ENCODE measurements around the gene SLC44A1. TPM values are rescaled to one million over a fixed set of nuclear protein-coding genes. Genes with fewer than 3 reads are reported as not detected.
"Not testable (repeated sequence)": the region's sequence is repeated elsewhere in the genome, so short reads cannot be mapped to it uniquely, and the experiment has no call there.

SLC44A1 gene
- polyA plus RNA-seq, 3 donors, result 45.3 to 51.0 (median 46.1) TPM

- no peak for DNase-seq
These were observed 19.9 kb downstream of the SLC44A1 start for GRCh38 chr9:105264380-105264779.

GRCh38 chr9:105268254-105268653 lies 23.8 kb downstream of the SLC44A1 start:
- DNase-seq, result not testable (repeated sequence)

- no peak for DNase-seq
These were observed 25.1 kb downstream of the SLC44A1 start for GRCh38 chr9:105269593-105269992.

- no peak for DNase-seq
These were observed 26.3 kb downstream of the SLC44A1 start for GRCh38 chr9:105270711-105271110.

DNA sequence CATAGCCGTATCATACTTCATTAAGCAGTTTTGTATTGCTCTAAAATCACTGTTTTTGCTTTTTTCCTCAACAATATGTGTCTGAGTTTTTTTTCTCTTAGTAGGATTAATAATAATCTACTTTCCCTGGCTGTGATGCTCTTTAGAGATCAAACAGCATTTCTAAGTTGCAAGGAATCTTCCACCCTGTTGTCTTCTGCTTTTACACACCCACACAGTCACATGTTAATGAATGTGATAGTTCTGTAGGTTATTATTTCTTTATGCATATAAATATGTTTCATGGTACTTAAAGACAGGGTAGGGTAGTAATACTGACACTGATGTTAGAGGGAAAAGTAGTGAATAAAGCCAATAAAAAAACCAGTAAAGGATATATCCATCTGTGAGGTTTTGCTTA lies 29.3 kb downstream of the SLC44A1 start:
- no peak for DNase-seq

DNA sequence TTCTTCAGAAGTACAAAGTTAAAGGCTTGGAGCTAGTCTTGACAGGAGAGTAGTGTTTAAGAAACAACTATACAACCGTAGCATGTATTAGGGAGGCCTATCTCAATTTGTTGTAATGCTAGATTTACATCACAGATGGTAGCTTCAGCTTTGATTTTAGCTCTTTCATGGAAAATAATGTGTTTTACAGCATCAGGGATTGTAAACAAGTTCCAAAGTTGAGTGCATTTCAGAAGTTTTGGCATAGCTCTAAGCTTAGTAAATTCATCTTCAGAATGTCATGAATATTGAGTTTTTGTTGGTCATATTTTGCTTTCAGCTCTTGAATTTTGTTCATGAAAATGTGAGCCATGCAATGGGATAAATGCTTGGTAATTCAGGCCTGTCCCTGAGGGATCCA lies 30.7 kb downstream of the SLC44A1 start:
- DNase-seq, result no peak

DNA sequence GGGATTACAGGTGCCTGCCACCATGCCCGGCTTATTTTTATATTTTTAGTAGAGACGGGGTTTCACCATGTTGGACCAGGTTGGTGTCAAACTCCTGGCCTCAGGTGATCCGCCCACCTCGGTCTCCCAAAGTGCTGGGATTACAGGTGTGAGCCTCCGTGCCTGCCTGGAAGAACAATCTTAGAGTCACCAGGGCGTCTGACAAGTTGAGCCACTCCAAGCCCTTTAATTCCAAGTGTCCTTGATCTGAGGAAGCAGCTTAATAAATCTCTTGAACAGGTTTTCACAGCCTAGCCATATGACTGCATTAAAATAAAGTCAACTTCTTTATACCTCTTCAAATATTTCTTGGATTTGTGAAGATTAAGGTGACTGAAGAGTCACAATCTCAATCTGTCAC lies 31.5 kb downstream of the SLC44A1 start:
- no peak for DNase-seq

DNA sequence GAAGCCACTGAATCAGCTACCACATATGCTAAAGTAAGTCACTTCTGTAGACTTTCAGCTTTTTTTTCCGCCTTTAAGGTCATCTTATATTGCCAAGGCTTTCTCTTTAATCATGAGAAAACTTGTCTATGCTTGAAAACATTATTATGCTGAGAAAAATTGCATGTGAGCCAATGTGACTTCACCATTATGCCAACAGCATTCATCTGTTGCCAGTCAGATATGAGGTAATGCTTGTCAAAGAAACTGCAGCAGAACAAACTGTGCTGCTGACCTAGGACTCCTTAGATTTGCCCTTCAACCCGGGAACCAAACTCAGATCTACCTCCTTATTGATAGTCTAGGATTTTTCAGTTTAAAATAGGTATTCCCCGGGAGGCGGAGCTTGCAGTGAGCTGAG lies 34.3 kb downstream of the SLC44A1 start:
- DNase-seq, result no peak

- DNase-seq, result no peak
These were observed 36.2 kb downstream of the SLC44A1 start for GRCh38 chr9:105280691-105281090.

DNA sequence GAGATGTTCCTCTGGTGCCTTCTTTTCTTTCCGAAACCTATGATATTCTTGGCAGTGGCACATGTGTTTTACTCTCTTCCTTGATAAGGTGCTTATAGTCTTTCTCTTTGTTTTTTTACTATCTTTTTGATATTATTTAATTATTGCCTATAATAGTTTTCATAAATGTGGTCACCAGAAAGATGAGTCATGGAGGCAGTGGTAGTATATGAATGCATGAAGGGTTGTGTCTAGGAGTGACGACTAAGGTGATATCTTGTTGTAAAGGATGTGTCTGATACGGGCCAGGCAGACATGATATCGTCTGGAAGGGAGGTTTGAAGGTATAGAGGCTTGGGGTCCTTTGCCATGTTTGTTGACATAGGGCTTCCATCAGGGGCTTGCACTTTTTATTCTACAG lies 36.8 kb downstream of the SLC44A1 start:
- DNase-seq, result no peak

- DNase-seq, result no peak
These were observed 37.5 kb downstream of the SLC44A1 start for GRCh38 chr9:105281926-105282325.

DNA sequence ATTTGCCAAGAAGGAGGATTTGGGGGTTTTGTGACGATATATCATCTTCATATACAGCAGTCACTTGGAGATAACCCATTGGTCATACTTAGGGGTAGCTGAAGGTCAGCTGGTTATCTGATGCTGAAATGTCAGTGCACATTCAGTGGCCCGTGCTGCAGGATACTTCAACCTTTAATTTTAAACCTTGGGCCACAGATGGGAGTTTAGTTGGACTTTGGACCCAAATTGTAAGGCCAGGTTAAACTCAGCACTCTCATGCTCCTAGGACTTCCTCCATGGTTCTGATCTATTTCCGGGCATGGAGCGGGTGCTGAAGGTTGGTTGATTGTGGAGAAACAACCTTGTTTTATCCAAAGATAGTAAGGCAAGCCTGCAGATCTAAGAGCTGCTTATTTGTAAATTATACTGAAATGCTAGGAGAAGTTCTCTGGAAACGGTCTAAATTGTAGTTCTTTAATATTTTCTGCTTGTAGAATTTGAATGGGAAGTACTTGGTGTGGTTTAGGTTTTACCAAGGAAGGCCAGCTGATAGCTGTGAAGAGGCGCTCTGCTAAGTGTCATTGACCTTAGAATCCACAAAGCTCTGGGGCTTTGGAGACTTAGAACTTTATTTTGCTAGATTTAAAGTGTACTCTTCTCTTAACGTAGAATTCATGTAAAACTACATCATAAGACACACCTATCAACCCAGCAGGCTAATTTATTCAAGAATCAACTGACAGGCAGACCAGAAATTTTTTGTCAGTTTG lies 38.6 kb downstream of the SLC44A1 start:
- no peak for DNase-seq

DNA sequence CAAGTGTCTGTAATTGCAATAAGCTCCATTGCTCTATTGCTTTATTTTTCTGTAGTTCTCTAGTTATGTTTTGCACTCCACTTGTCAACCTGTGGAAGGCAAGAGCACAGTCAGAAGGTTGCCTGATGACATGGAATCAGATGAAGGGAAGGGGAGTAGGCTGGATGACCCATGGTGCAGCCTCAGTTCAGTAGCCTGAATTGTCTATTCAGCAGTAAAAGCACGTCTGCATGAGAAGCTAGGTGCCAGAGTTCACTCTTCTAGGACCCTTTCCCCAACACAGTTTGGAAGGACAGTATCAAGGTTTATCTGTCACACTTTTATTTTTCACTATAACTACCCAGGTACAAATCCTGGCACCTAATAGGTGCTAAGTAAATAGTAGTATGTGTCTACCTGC lies 39.3 kb downstream of the SLC44A1 start:
- no peak for DNase-seq

DNA sequence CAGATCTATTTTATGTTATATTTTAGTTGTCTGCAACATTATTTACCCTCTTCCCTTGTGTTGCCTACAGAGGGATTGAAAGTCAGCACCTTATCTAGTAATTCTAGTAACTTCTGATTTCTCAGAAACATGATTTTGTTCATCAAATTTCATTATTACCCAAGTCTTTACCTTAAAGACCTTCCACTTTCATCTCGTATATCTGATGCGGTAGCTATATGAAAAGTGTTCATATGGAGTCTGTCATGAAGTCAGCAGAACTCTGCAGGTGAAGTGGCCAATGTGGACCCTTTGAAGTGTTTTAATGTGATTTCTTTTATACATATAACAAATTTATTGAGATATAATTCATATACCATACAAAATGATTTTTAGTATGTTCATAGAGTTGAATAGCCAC lies 40.0 kb downstream of the SLC44A1 start:
- DNase-seq, result no peak

GRCh38 chr9:105286098-105286497 lies 41.6 kb downstream of the SLC44A1 start:
- no peak for DNase-seq

GRCh38 chr9:105289305-105289704 lies 44.9 kb downstream of the SLC44A1 start:
- no peak for DNase-seq

- no peak for DNase-seq
These were observed 46.0 kb downstream of the SLC44A1 start for GRCh38 chr9:105290418-105290817.

GRCh38 chr9:105290954-105291353 lies 46.5 kb downstream of the SLC44A1 start:
- DNase-seq, result no peak

- no peak for DNase-seq
These were observed 47.0 kb downstream of the SLC44A1 start for GRCh38 chr9:105291422-105291859.

DNA sequence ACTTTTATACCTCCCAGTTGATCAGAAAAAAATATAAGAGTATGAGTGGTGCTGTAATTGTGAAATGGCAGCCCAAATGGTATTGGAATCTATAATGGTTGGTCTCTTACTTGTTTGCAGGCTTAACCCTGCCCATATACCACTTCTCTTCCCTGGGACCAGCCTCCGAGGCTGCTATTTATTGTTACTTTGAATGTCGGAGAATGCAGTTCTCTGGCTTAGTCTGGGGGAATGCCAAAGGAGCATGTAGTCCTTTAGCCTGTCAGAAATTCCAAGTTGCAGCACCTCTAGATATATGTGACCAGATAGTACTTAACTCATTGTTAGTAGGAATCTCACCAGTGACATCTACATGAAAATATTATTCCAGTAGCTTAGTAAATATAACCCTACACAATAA lies 47.5 kb downstream of the SLC44A1 start:
- no peak for DNase-seq

DNA sequence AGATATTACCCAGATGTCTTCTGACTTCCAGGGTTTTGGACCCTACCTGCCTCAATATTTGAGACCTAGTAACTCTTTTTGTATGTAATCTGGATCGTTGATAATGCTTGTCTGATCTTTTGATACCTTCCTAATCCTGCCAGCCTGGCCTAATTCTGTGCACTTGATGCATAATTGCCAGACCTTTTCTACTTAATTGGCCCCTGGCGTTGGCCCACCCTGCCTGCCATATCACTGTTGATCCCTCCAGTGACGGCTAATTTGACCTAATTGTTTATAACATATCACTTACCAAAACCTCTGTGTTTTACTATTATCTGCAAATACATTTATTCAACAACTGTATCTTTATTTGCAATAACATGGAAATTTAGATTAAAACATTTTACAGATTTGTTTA lies 49.0 kb downstream of the SLC44A1 start:
- no peak for DNase-seq

DNA sequence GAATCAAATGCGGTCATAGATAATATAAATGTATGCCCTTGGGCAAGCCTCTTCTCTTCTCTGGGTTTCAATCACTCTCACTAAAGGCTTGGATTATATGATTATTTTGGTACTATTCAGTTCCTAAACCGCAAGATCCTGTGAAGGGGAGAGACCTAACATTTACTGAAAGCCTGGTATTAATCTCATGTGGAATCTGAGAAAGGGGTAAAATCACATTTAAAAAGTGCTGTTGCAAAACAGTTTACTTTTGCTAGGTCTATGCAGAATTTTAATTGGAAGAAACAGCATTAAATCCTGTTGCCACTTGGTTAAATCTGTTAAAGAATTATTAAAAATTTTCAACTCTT lies 50.7 kb downstream of the SLC44A1 start:
- no peak for DNase-seq

- DNase-seq, result no peak
These were observed 51.5 kb downstream of the SLC44A1 start for GRCh38 chr9:105295986-105296385.

- no peak for DNase-seq
These were observed 52.0 kb downstream of the SLC44A1 start for GRCh38 chr9:105296445-105296844.

Measured in renal pelvis (tissue), 4 donors.